Measurements from ENCODE around the gene DLG1.

- TF ChIP-seq CTCF (IDR thresholded peaks at IDR 0.05; ENCODE audit: poor library complexity) (peak; percentile 87), EZH2 (IDR thresholded peaks at IDR 0.05; ENCODE audit: borderline replicate concordance) (no peak)
Observed at GRCh38 chr3:197186887-197187588, 111.4 kb downstream of the DLG1 start.
